GM12873 (cell line): ENCODE measurements around the gene DNM2.

Experiments
- CTCF ChIP-seq: IDR thresholded peaks from 2 replicates; pipeline ENCODE4 v1.5.1; 2012; ENCODE audit warnings: low read depth, mild to moderate bottlenecking, moderate library complexity, low read length, control low read depth; ENCODE audit not compliant: insufficient read depth; ENCODE audit errors: missing control alignments

The DNM2 gene

GRCh38 chr19:10831987-10832938 lies 114.4 kb downstream of the DNM2 start:
- TF ChIP-seq CTCF, result no peak

- no peak for TF ChIP-seq CTCF
Measured at GRCh38 chr19:10832939-10833296, 115.0 kb downstream of the DNM2 start.

GRCh38 chr19:10835089-10835753 lies 117.3 kb downstream of the DNM2 start:
- TF ChIP-seq CTCF, result no peak

- peak; percentile 9 for TF ChIP-seq CTCF
Measured at GRCh38 chr19:10835754-10836478, 118.0 kb downstream of the DNM2 start, which contains the start of gene TMED1. Gene TMED1, minus strand, starts transcription at chr19:10836212. Its CDS starts 21 bp downstream, at chr19:10836191.

- TF ChIP-seq CTCF, result no peak
Measured at GRCh38 chr19:10836479-10837330, 118.8 kb downstream of the DNM2 start.

- no peak for TF ChIP-seq CTCF
Measured at GRCh38 chr19:10838377-10838776, 120.5 kb downstream of the DNM2 start.
